ENCODE data around the gene BRINP2. TPM values are rescaled to one million over a fixed set of nuclear protein-coding genes. Genes with fewer than 3 reads are reported as not detected.

The BRINP2 gene
- total RNA-seq, 1 donor = not detected

- DNase-seq (ENCODE audit: insufficient read length, low spot score, missing footprints) = no peak
- Histone ChIP-seq H3K4me1 (ENCODE audit: insufficient read depth, low read length) (peaks cover 4% of the 10 kb centered on the region), H3K27me3 (ENCODE audit: insufficient read depth, low read length) (peaks cover 16% of the 10 kb centered on the region), H3K27ac (ENCODE audit: low read depth, low read length) (no peak overlapping the region), H3K36me3 (ENCODE audit: insufficient read depth, low read length) (no peaks in the 10 kb centered on the region), H3K4me3 (ENCODE audit: insufficient read depth, low read length) (no peak overlapping the region), H2AFZ (ENCODE audit: low read length) (no peak overlapping the region), H3K4me2 (ENCODE audit: insufficient read depth, low read length) (no peak overlapping the region), H3K9me3 (ENCODE audit: low read depth, low read length) (no peaks in the 10 kb centered on the region), H4K20me1 (ENCODE audit: insufficient read depth, low read length) (no peaks in the 10 kb centered on the region), H3K79me2 (ENCODE audit: insufficient read depth, low read length) (no peaks in the 10 kb centered on the region)
- TF ChIP-seq CTCF (IDR thresholded peaks at IDR 0.05; ENCODE audit: extremely low read depth, low read depth, low read length) = no peak
Observed at GRCh38 chr1:177183836-177184235, 13.1 kb downstream of the BRINP2 start.

GRCh38 chr1:177185209-177185608, 14.5 kb downstream of the BRINP2 start:
- peaks cover 4% of the 10 kb centered on the region for H3K4me1 ChIP-seq (ENCODE audit: insufficient read depth, low read length)
- H3K36me3 ChIP-seq (ENCODE audit: insufficient read depth, low read length) = no peaks in the 10 kb centered on the region
- H3K4me2 ChIP-seq (ENCODE audit: insufficient read depth, low read length) = no peak overlapping the region
- H3K27ac ChIP-seq (ENCODE audit: low read depth, low read length) = no peak overlapping the region
- no peak overlapping the region for H2AFZ ChIP-seq (ENCODE audit: low read length)
- H3K27me3 ChIP-seq (ENCODE audit: insufficient read depth, low read length) = peaks cover 11% of the 10 kb centered on the region
- no peaks in the 10 kb centered on the region for H4K20me1 ChIP-seq (ENCODE audit: insufficient read depth, low read length)
- DNase-seq (ENCODE audit: insufficient read length, low spot score, missing footprints) = no peak
- TF ChIP-seq CTCF (IDR thresholded peaks at IDR 0.05; ENCODE audit: extremely low read depth, low read depth, low read length) = peak; percentile 62
- H3K4me3 ChIP-seq (ENCODE audit: insufficient read depth, low read length) = no peak overlapping the region
- H3K79me2 ChIP-seq (ENCODE audit: insufficient read depth, low read length) = no peaks in the 10 kb centered on the region
- H3K9me3 ChIP-seq (ENCODE audit: low read depth, low read length) = no peaks in the 10 kb centered on the region

GRCh38 chr1:177186639-177187038, 15.9 kb downstream of the BRINP2 start:
- H3K27me3 ChIP-seq (ENCODE audit: insufficient read depth, low read length) = no peaks in the 10 kb centered on the region
- H3K9me3 ChIP-seq (ENCODE audit: low read depth, low read length) = no peaks in the 10 kb centered on the region
- no peaks in the 10 kb centered on the region for H3K4me1 ChIP-seq (ENCODE audit: insufficient read depth, low read length)
- no peak overlapping the region for H3K4me3 ChIP-seq (ENCODE audit: insufficient read depth, low read length)
- no peaks in the 10 kb centered on the region for H3K79me2 ChIP-seq (ENCODE audit: insufficient read depth, low read length)
- DNase-seq (ENCODE audit: insufficient read length, low spot score, missing footprints) = no peak
- no peak for TF ChIP-seq CTCF (IDR thresholded peaks at IDR 0.05; ENCODE audit: extremely low read depth, low read depth, low read length)
- H4K20me1 ChIP-seq (ENCODE audit: insufficient read depth, low read length) = no peaks in the 10 kb centered on the region
- no peak overlapping the region for H2AFZ ChIP-seq (ENCODE audit: low read length)
- H3K4me2 ChIP-seq (ENCODE audit: insufficient read depth, low read length) = no peak overlapping the region
- H3K36me3 ChIP-seq (ENCODE audit: insufficient read depth, low read length) = no peaks in the 10 kb centered on the region
- no peak overlapping the region for H3K27ac ChIP-seq (ENCODE audit: low read depth, low read length)

- Histone ChIP-seq H2AFZ (ENCODE audit: low read length) (no peak overlapping the region), H3K27ac (ENCODE audit: low read depth, low read length) (no peak overlapping the region), H3K36me3 (ENCODE audit: insufficient read depth, low read length) (no peaks in the 10 kb centered on the region), H3K9me3 (ENCODE audit: low read depth, low read length) (no peaks in the 10 kb centered on the region), H3K27me3 (ENCODE audit: insufficient read depth, low read length) (no peaks in the 10 kb centered on the region), H3K4me1 (ENCODE audit: insufficient read depth, low read length) (no peaks in the 10 kb centered on the region), H3K79me2 (ENCODE audit: insufficient read depth, low read length) (no peaks in the 10 kb centered on the region), H4K20me1 (ENCODE audit: insufficient read depth, low read length) (no peaks in the 10 kb centered on the region), H3K4me3 (ENCODE audit: insufficient read depth, low read length) (no peak overlapping the region), H3K4me2 (ENCODE audit: insufficient read depth, low read length) (no peak overlapping the region)
- no peak for DNase-seq (ENCODE audit: insufficient read length, low spot score, missing footprints)
- TF ChIP-seq CTCF (IDR thresholded peaks at IDR 0.05; ENCODE audit: extremely low read depth, low read depth, low read length) = no peak
Observed at GRCh38 chr1:177190308-177190970, 19.7 kb downstream of the BRINP2 start.

All from osteoblast (primary cell).